DOHH2 (cell line): ENCODE results near the gene EIPR1.

ENCODE experiments used
- H3F3A ChIP-seq: fragments of 200-600 bp; sonication (generic), shearing (Covaris generic); 2 replicates; pipeline ENCODE4 v1.6.0; 2016; ENCODE audit warnings: antibody characterized with exemption, mild to moderate bottlenecking; ENCODE audit not compliant: control insufficient read depth, insufficient read depth
- H3K27ac ChIP-seq: fragments of 200-600 bp; sonication (generic); 2 replicates; pipeline ENCODE4 v1.5.1; 2014; ENCODE audit warnings: low read depth, mild to moderate bottlenecking, low read length, moderate library complexity
- H3K27me3 ChIP-seq: fragments of 200-600 bp; sonication (generic); 2 replicates; pipeline ENCODE4 v1.6.1; 2014; ENCODE audit warnings: mild to moderate bottlenecking, low read length, mixed read lengths; ENCODE audit not compliant: control insufficient read depth
- H3K36me3 ChIP-seq: fragments of 200-600 bp; sonication (generic); 2 replicates; pipeline ENCODE4 v1.6.1; 2014; ENCODE audit warnings: mild to moderate bottlenecking, low read length, moderate library complexity, mixed read lengths; ENCODE audit not compliant: control insufficient read depth
- H3K4me1 ChIP-seq: fragments of 200-600 bp; sonication (generic); 2 replicates; pipeline ENCODE4 v1.6.1; 2014; ENCODE audit warnings: mild to moderate bottlenecking, low read length, mixed read lengths; ENCODE audit not compliant: control insufficient read depth
- H3K4me2 ChIP-seq: fragments of 200-600 bp; sonication (generic); 2 replicates; pipeline ENCODE4 v1.6.0; 2014; ENCODE audit warnings: mild to moderate bottlenecking, low read length, moderate library complexity
- H3K4me3 ChIP-seq: fragments of 200-600 bp; sonication (generic); 2 replicates; pipeline ENCODE4 v1.5.1; 2014; ENCODE audit warnings: mild to moderate bottlenecking, low read length, mixed read lengths
- H3K79me2 ChIP-seq: fragments of 200-600 bp; sonication (generic); 2 replicates; pipeline ENCODE4 v1.6.1; 2014; ENCODE audit warnings: mild to moderate bottlenecking, low read length, mixed read lengths; ENCODE audit not compliant: control insufficient read depth
- H3K9me2 ChIP-seq: fragments of 200-600 bp; sonication (generic); replicated peaks from 2 replicates; pipeline ENCODE4 v1.6.1; 2014; ENCODE audit warnings: mild to moderate bottlenecking, low read length, mixed read lengths; ENCODE audit not compliant: control insufficient read depth
- H3K9me3 ChIP-seq: fragments of 200-600 bp; sonication (generic); 2 replicates; pipeline ENCODE4 v1.6.1; 2014; ENCODE audit warnings: antibody characterized with exemption, low read length, mixed read lengths; ENCODE audit not compliant: control insufficient read depth, insufficient read depth
- H4K20me1 ChIP-seq: fragments of 200-600 bp; sonication (generic); 2 replicates; pipeline ENCODE4 v1.6.0; 2014; ENCODE audit warnings: low read depth, mild to moderate bottlenecking, antibody characterized with exemption, low read length, moderate library complexity; ENCODE audit not compliant: control insufficient read depth, insufficient read depth
- CTCF ChIP-seq: fragments of 200-600 bp; sonication (generic); IDR thresholded peaks from one replicate; pipeline ENCODE4 v1.5.1; 2014; ENCODE audit warnings: antibody characterized with exemption, mild to moderate bottlenecking, low read depth, low read length; ENCODE audit not compliant: poor library complexity, severe bottlenecking
- EZH2phosphoT487 ChIP-seq: fragments of 200-600 bp; sonication (generic); IDR thresholded peaks from 2 replicates; pipeline ENCODE4 v1.6.1; 2017; ENCODE audit warnings: borderline replicate concordance, mild to moderate bottlenecking, antibody characterized with exemption, low read length, moderate library complexity, mixed read lengths

EIPR1 gene

GRCh38 chr2:3277050-3277747 lies 100.4 kb downstream of the EIPR1 start:
- Histone ChIP-seq H3K79me2 (peaks cover 13% of the 10 kb centered on the region; the same call in 1 of the 2 replicates), H3K27ac (no peak overlapping the region), H4K20me1 (no peaks in the 10 kb centered on the region), H3K9me2 (no peaks in the 10 kb centered on the region), H3K4me3 (no peak overlapping the region), H3K36me3 (no peaks in the 10 kb centered on the region; the same call in 1 of the 2 replicates), H3K4me2 (no peak overlapping the region), H3F3A (no peaks in the 10 kb centered on the region), H3K4me1 (no peaks in the 10 kb centered on the region), H3K9me3 (peaks cover 3% of the 10 kb centered on the region; the same call in 1 of the 2 replicates), H3K27me3 (no peaks in the 10 kb centered on the region)
- TF ChIP-seq EZH2phosphoT487 (no peak), CTCF (no peak)

- no peaks in the 10 kb centered on the region for H3K27me3 ChIP-seq
Measured at GRCh38 chr2:3272761-3273160, 104.9 kb downstream of the EIPR1 start.

GRCh38 chr2:3270095-3270478 lies 107.5 kb downstream of the EIPR1 start:
- H3K27me3 ChIP-seq: no peaks in the 10 kb centered on the region
- peaks cover 13% of the 10 kb centered on the region; the same call in 1 of the 2 replicates for H3K79me2 ChIP-seq
- no peaks in the 10 kb centered on the region for H3F3A ChIP-seq

More at GRCh38 chr2:3272761-3273160, 104.9 kb downstream of the EIPR1 start:
- H4K20me1 ChIP-seq: no peaks in the 10 kb centered on the region
- H3F3A ChIP-seq: no peaks in the 10 kb centered on the region
- H3K4me2 ChIP-seq: no peak overlapping the region
- peaks cover 3% of the 10 kb centered on the region; the same call in 1 of the 2 replicates for H3K9me3 ChIP-seq
- H3K4me1 ChIP-seq: no peaks in the 10 kb centered on the region
- TF ChIP-seq CTCF: no peak
- TF ChIP-seq EZH2phosphoT487: no peak
- H3K9me2 ChIP-seq: no peaks in the 10 kb centered on the region
- H3K27ac ChIP-seq: no peak overlapping the region
- peaks cover 7% of the 10 kb centered on the region for H3K36me3 ChIP-seq
- peaks cover 13% of the 10 kb centered on the region; the same call in 1 of the 2 replicates for H3K79me2 ChIP-seq
- no peak overlapping the region for H3K4me3 ChIP-seq

More at GRCh38 chr2:3270095-3270478, 107.5 kb downstream of the EIPR1 start:
- Histone ChIP-seq H3K9me3 (peaks cover 1% of the 10 kb centered on the region; the same call in 1 of the 2 replicates), H3K4me1 (no peaks in the 10 kb centered on the region), H3K36me3 (peaks cover 7% of the 10 kb centered on the region), H3K27ac (no peak overlapping the region), H3K4me2 (no peak overlapping the region), H3K9me2 (no peaks in the 10 kb centered on the region), H3K4me3 (no peak overlapping the region), H4K20me1 (no peaks in the 10 kb centered on the region)
- TF ChIP-seq CTCF (no peak), EZH2phosphoT487 (no peak)
